Renal cortical epithelial cell (primary cell): ENCODE data around the gene RAB40B. TPM values are rescaled to one million over a fixed set of nuclear protein-coding genes. Genes with fewer than 3 reads are reported as not detected.
"Not testable (repeated sequence)": the region's sequence is repeated elsewhere in the genome, so short reads cannot be mapped to it uniquely, and the experiment has no call there.

ENCODE experiments used
- DNase-seq: peaks from one replicate; pipeline ENCODE4 v3.0.0-alpha.2; 2011; ENCODE audit warnings: low read depth
- total RNA-seq: library from RNA; depleted of rRNA; stranded (reverse); fragments of >200 nt; gene quantifications from 2 replicates; pipeline ENCODE4 v1.2.3, GENCODE V29; 2014

RAB40B gene
- total RNA-seq, 1 donor from 2014 or later = 31.5 TPM

DNA sequence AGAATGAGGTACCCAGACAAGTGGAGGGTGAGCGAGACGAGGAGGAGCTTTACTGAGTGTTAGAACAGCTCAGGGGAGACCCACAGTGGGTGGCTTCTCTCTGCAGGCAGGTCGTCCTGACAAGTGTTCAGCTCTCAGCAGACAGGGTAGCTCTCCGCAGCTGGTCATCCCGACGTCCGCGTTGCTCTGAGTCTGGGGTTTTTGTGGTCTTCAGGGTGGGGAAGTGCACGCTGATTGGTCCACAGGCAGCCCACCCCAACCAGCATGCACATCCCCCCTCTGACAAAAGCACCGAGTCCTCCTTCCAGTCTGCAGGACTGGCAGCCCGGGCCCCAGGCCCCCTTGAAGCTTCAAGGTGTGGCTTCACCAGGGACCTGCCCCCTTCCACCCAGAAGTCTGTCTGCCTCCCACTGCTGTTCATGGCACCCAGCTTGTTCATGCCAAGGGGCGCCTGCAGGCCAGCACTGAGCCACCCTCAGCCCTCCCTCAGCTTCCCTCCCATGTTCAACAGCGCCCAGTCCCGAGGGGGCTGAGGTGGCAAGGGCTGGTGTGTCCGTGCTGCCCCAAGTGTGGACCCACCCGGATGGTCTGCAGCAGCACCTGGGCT, 30.4 kb downstream of the RAB40B start:
- no peak for DNase-seq

- DNase-seq = no peak
Observed at GRCh38 chr17:82667668-82668000, 30.9 kb downstream of the RAB40B start.

DNA sequence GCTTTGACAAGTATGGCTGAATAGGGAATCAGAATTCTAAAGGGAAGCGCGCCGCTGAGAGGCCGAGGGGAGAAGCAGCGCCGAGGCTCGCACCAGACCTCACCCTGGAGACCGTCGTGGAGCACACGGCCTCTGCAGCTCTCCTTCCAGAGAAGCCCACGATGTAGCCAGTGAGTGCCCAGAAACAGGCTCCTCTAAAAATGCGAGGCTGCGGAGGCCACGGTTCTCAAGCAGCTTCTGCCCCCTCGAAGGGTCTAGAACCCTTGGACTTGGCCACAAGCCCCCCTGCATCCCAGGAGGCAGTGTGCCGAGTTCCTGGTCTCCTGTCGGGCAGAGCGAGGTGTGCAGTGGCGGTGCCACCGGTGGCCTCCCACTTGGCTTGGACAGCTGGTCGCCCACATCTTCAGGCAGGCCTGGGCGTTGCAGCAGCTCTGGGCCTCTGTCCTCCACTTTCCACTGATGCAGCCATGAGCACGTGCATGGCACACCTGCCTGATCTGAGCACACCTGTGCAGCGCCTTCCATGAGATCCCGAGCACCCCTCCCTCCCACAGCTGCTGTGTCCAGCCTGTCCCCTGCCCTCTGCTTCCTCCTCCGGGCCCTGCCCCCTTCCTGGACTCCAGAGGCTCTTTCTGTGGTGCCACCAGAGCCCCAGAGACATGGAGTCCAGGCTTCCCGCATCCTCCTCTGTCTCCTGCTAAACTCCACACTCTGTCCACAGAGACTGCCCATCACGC, 31.4 kb downstream of the RAB40B start:
- DNase-seq = no peak

GRCh38 chr17:82665891-82666290, 32.6 kb downstream of the RAB40B start:
- DNase-seq = no peak

DNA sequence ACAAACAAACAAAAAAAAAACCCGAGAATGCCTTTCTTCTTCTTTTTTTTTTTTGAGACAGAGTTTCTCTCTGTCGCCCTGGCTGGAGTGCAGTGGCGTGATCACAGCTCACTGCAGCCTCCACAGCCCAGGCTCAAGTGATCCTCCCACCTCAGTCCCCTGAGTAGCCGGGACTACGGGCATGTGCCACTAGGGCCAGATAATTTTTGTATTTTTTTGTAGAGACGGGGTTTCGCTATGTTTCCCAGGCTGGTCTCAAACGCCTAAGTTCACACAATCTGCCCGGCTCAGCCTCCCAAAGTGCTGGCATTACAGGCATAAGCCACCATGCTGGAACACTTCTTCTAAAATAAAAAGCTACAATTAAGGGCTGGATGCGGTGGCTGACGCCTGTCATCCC, 33.3 kb downstream of the RAB40B start:
- no peak for DNase-seq

- DNase-seq = no peak
Observed at GRCh38 chr17:82664701-82665182, 33.8 kb downstream of the RAB40B start.

DNA sequence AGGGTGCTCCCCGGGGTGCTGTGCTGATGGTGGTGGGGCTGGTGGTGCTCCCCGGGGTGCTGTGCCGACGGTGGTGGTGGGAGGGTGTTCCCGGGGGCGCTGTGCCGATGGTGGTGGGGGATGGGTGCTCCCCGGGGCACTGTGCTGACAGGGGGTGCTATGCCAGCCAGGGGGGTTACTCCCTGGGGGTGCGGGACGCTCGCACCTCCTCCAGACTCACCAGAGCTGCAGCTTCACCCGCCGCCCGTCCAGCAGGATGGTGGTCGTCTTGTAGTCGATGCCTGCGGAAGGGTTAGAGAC, 34.3 kb downstream of the RAB40B start:
- no peak for DNase-seq

DNA sequence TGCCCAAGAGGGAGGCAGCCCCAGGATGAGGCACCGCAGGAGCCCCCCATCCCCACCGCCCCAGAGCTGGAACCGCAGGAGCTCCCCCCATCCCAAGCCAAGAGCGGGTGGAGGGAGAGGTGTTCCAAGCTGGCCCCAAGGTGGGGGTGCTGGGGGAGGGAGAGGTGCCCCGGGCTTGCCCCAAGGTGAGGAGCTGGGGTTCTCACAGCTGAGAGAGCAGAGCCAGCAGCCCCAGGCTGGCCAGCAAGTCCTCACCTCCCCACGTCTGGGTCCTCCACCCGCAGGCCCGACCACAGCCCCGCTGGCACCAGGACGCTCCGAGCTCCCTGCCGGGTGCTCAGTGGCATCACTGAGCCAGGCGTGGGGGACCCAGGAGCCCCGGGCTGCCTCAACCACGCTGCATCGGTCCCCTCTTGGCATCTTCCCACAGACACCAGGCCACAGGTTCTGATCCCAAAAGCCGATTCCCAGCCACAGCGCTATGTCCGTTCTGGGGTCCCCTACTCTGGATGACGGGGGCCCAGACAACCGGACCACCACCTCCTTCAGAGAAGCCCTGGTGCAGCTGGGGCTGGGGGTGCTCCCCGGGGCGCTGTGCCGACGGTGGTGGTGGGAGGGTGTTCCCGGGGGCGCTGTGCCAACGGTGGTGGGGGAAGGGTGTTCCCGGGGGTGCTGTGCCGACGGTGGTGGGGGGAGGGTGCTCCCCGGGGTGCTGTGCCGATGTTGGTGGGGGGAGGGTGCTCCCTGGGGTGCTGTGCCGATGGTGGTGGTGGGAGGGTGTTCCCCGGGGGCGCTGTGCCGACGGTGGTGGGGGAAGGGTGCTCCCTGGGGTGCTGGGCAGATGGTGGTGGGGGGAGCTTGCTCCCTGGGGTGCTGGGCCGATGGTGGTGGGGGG, 34.9 kb downstream of the RAB40B start:
- DNase-seq = no peak

GRCh38 chr17:82662711-82663261, 35.7 kb downstream of the RAB40B start:
- no peak for DNase-seq

DNA sequence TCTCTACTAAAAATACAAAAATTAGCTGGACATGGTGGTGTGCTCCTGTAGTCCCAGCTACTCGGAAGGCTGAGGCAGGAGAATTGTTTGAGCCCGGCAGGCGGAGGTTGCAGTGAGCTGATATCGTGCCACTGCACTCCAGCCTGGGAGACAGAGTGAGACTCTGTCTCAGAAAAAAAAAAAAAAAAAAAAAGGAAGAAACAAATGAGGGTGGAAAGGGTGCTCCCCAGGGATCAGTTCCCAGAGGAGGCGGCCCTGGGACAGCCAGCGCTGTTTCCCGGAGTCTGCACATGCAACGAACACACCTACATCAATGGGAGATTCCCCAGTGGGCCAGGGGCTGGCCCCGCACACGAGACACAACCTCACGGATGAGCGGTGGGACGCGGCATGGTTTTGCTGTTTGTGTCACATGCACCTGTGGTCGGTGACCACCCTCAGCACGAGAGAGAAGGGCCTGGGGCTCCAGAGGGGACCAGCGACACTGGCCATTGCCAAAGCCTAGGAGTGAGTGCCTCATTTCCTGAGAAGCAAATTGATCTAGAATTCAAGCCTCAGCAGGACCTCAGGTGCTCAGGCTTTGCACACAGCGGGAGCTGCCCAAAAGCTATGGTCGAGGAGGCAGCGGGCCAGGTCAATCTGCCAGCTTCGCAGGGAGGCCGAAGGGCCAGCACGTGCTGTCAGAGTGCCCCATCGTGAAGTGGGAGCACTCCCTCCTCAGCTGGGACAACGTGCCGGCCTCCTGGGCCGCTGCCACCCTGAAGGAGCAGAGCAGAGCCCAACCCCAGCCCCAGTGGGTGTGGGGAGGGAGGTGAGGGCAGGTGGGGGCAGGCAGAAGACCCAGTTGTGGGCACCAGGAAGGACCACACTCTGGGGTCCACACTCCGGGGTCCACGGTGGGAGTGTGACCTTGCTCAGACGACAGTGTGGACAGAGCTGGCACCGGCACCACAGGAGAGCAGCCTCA, 36.5 kb downstream of the RAB40B start:
- DNase-seq = no peak

DNA sequence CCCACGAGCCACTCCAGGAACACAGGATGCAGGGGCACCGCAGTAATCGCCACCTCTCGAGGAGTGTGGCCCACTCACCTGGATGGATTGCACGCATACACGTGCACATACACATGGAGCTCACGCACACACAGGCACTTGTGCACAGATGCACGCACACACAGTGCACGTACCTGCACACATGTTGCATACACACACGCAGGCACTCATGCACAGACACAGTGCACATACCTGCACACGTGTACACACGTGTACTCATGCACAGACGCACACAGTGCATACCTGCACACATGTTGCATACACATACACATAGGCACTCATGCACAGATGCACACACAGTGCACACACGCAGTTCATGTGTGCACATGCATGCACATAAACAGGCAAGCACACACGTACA, 38.6 kb downstream of the RAB40B start:
- DNase-seq = no peak

DNA sequence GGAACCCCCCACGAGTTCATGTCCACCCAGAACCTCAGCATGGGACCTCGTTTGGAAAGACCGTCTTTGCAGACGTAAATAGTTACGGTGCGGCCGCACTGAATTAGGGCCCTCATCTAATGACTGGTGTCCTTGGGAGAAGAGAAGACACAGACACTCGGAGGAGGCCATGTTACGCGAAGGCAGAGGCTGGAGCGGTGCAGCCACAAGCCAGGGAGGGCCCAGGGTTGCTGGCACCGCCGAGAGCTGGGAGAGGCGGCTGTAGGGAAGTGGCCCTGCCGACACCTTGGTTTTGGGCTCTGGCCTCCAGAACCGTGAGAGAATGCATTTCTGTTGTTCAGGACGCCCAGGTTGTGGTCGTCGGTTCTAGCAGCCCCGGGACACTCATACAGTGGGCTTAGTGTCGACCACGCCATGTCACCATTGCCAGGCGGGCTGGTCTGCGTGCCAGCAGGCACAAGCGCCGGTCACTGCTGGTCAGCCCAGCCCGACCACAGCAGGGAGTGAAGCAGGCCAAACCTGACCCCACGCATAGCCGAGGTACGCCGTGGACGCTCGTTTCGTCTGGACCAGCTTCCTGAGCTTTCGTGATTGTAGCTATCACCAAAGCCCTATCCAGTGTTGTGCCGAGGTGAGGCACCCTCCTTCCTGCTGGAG, 39.6 kb downstream of the RAB40B start:
- no peak for DNase-seq

- DNase-seq = no peak
Observed at GRCh38 chr17:82658331-82658730, 40.2 kb downstream of the RAB40B start.

DNA sequence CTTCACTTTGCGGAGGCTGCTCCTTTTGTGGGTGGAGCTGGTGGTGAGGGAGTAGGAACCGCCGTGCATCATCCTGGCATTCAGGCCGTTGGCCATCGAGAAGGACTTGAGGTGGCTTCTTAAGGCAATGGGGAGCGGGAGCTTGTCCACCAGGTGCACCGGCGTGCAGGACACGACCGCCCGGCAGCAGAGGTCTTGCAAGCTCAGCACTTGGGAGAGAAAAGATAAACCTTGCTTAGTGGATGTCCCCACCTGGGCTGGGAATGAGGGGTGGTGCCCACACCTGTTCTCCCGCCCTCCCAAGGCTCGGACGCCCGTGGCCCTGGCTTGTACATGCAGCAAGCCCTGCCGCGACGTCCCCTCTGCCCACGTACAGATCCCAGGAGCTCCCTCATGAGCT, 40.6 kb downstream of the RAB40B start:
- no peak for DNase-seq

- no peak for DNase-seq
Observed at GRCh38 chr17:82656266-82656665, 42.2 kb downstream of the RAB40B start.

GRCh38 chr17:82655523-82655922, 43.0 kb downstream of the RAB40B start:
- DNase-seq = no peak

GRCh38 chr17:82655038-82655479, 43.4 kb downstream of the RAB40B start:
- DNase-seq = no peak

DNA sequence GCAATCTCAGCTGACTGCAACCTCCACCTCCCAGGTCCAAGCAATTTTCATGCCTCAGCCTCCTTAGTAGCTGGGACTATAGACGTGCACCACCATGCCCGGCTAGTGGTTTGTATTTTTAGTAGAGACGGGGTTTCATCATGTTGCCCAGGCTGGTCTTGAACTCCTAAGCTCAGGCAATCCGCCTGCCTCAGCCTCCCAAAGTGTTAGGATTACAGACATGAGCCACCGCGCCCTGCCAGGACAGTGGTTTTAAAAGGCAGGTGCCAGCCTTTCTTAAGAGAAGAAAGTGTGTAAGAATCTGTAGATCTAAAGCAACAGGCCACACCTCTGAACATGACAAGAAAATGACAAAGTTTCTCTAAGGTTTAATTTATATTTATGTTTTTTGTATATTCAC, 43.9 kb downstream of the RAB40B start:
- not testable (repeated sequence) for DNase-seq

GRCh38 chr17:82653651-82654528, 44.6 kb downstream of the RAB40B start:
- DNase-seq = no peak

GRCh38 chr17:82650723-82651122, 47.8 kb downstream of the RAB40B start:
- no peak for DNase-seq
